ENCODE data around the gene IFT43. TPM values are rescaled to one million over a fixed set of nuclear protein-coding genes. Genes with fewer than 3 reads are reported as not detected.

IFT43 gene
- total RNA-seq, 2 experiments from 2014 or later, result 4.5 TPM

- Mint-ChIP-seq H3K36me3 (ENCODE audit: low read depth) (peaks cover 1% of the 10 kb centered on the region), H3K4me3 (no peak overlapping the region), H3K4me1 (peaks cover 2% of the 10 kb centered on the region), H3K9me3 (no peaks in the 10 kb centered on the region), H3K27me3 (peaks cover 55% of the 10 kb centered on the region), H3K27ac (no peak overlapping the region)
- CTCF ChIA-PET, result no interaction called here
- POLR2A ChIA-PET, result no interaction called here
- DNase-seq, result peak; percentile 38
These were observed 147.5 kb downstream of the IFT43 start for GRCh38 chr14:76133103-76133502.

Other genes with a start within 250 kb of the IFT43 start
- gene TGFB3, start 3.8 kb upstream of the IFT43 start, total RNA-seq, result 1 to 10 TPM; 1.5 to 1.9 TPM
- 10 to 100 TPM; 41.8 to 51.9 TPM for gene GPATCH2L, start 166.2 kb downstream of the IFT43 start, total RNA-seq